NOMO-1 treated with DMSO at 0.1 percent for 48 hours (cell line): ENCODE results near the gene HABP2.

Experiments used
- DNase-seq: peaks from one replicate; lab custom pipeline; 2025; ENCODE audit not compliant: unreplicated experiment; lab: John Stamatoyannopoulos, UW

Gene HABP2

DNA sequence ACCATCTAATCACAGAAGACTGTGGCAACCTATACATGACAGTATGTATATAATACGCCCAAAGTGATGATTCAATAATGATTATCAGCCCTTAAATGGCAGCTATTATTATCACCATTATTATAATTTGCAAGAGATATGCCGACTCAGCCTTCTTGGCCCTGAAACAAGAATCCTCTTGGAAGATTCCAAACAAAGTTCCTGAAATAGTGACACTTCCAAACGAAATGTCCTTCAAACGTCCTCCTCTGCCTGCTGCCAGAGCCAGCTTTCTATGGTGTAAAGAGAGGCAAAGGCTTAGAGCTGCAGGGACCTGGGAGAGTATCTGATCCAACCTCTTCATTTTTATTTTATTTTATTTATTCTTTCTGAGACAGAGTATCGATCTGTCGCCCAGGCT is 75.0 kb downstream of the HABP2 start:
- no peak for DNase-seq

DNA sequence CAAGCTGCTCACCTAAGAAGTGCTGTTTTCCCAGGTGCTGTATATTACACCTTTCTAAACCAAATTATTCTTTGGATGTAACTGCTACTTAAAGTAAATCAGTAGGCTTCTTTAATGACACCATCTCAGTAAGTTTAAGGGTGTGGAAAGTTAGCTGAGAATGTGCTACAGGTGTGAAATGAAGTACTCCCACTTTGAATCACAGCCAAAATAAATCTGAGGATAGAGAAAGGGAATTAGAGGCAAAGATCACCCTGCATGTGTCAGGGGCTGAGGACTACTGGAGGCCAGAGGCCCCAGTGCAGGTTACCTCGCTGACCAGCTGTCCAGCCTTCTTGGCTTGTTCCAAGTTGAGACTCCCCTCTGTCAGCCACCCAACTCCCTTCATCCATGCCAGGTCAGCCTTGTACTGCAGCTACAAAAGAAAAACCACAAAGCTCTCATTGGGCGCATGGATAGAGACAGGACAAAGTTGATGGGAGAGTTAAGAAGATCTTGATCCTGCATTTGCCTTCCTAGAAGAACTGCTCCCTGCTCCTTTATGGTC is 75.8 kb downstream of the HABP2 start:
- DNase-seq: no peak

DNA sequence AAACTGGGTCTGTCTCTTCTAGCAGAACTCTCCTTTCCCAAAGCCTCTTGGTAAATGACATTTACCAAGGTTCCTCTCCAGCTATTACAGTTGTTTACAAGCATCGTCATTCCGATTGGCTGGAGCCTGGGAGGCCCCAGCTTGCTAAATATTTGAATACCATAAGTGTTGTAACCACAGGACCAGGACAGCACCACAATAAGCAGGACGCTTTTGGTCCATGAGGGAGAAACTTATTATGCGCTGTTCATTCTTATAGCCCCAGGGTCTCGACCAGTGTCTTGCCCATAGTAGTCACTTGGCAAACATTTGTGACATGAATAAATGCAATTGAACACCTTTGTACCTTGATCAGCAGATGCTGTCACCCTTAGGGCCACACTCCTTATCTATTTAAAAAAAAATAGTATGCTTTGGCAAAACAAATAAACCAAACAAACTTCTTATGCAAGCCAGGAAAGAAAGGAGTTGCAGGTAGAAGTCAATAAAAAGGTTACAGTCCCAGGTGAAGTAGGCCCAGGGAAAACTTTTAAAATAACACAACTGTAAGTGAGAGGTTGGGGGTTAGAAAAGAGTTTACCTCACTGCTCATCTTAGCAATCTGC is 78.2 kb downstream of the HABP2 start:
- no peak for DNase-seq

DNA sequence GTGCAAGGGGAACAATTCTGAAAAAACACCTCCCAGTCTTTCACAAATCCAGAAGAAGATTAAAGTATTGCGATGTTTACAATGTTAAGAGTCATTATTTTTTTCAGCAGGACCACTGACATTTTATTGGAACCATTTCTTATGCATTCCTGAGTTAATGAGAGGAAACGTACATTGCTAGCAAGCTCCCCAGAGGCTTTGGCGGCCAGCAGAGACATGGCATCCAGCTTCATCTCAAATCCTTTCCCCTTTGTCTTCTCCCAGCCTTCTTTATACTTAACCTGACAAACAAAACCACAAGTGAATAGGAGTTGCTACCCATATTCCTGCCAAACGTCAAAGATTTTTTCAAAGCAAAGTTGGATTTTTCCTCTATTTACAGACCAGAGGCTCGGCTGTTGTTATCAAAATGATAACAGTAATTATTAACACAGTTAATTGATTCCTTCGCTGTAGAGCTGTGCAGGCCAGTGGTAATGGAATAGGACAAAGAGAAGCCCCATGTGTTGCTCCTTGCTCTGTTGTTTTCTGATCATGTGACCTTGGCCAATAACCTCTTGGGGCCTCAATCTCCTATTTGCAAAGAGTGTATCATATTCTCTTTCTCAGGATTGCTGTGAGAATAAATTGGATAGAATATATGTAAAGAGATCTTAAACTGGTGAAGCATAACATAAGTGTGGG is 79.0 kb downstream of the HABP2 start:
- DNase-seq: no peak
